Endothelial cell of umbilical vein (primary cell): ENCODE measurements around the gene TMEM135. TPM values are rescaled to one million over a fixed set of nuclear protein-coding genes. Genes with fewer than 3 reads are reported as not detected.
A peak's percentile ranks its signal among the peaks of the same experiment; 100 is the strongest.

ENCODE experiments used
- BruUV-seq: library from RNA; stranded (reverse); fragments of 400-500 nt; replicated peaks from 2 replicates; lab custom pipeline; 2021; lab: Mats Ljungman, UMichigan
- CTCF ChIA-PET: fragments of 300-600, 350-600 bp; sonication (Branson Sonifier 250); formaldehyde crosslinking; loops from one replicate; lab custom pipeline; 2021; ENCODE audit warnings: antibody characterized with exemption, inconsistent platforms; lab: Charles Lee
- POLR2A ChIA-PET: fragments of 300-600, 350-600 bp; sonication (Branson Sonifier 250); formaldehyde crosslinking; loops from one replicate; lab custom pipeline; 2021; ENCODE audit warnings: antibody characterized with exemption, inconsistent platforms; lab: Charles Lee
- DNase-seq: peaks from one replicate; pipeline ENCODE4 v3.0.0-alpha.2; 2011; ENCODE audit warnings: low read depth, low spot score
- FAIRE-seq: peaks from 2 replicates; lab custom pipeline; 2011; peaks lifted over from hg19 to GRCh38; lab: Jason Lieb, UNC
- H2AFZ ChIP-seq: 2 replicates; pipeline ENCODE4 v1.6.0; 2012; ENCODE audit warnings: low read depth, low read length, control low read depth, inconsistent platforms
- H3K27ac ChIP-seq: 2 replicates; pipeline ENCODE4 v1.5.1; 2011; ENCODE audit warnings: low read depth, mild to moderate bottlenecking, control low read depth, low read length, moderate library complexity; ENCODE audit not compliant: insufficient read depth
- H3K27me3 ChIP-seq, 2 experiments: 2 replicates each; pipeline versions ENCODE4 v1.6.0 to v1.6.1; 2011; ENCODE audit warnings: low read length in 2 of 2, mixed read lengths in 1 of 2; ENCODE audit not compliant: control insufficient read depth in 2 of 2, insufficient read depth in 2 of 2
- H3K36me3 ChIP-seq, 2 experiments: 2 replicates in 1 of 2; 3 replicates in 1 of 2; pipeline ENCODE4 v1.5.1; 2011; ENCODE audit warnings: low read length in 2 of 2, mild to moderate bottlenecking in 1 of 2, moderate library complexity in 1 of 2; ENCODE audit not compliant: control insufficient read depth in 2 of 2, insufficient read depth in 2 of 2; ENCODE audit errors: extremely low read depth in 1 of 2
- H3K4me1 ChIP-seq: 3 replicates; pipeline ENCODE4 v1.5.1; 2011; ENCODE audit warnings: mild to moderate bottlenecking, low read length; ENCODE audit not compliant: control insufficient read depth, insufficient read depth; ENCODE audit errors: extremely low read depth
- H3K4me2 ChIP-seq: 2 replicates; pipeline ENCODE4 v1.6.1; 2011; ENCODE audit warnings: low read length, control low read depth, mixed read lengths; ENCODE audit not compliant: insufficient read depth
- H3K4me3 ChIP-seq, 3 experiments: fragments of 200-600 bp in 1 of 3; sonication (generic), shearing (Covaris generic) in 1 of 3; replicated peaks in 1 of 3; 2 replicates each; pipeline ENCODE4 v1.5.1; 2011 to 2016; ENCODE audit warnings: control low read depth in 3 of 3, low read length in 3 of 3, mild to moderate bottlenecking in 2 of 3, inconsistent platforms in 1 of 3, low read depth in 1 of 3, moderate library complexity in 1 of 3; ENCODE audit not compliant: insufficient read depth in 1 of 3
- H3K79me2 ChIP-seq: 2 replicates; pipeline ENCODE4 v1.6.0; 2012; ENCODE audit warnings: low read length, inconsistent platforms; ENCODE audit not compliant: control insufficient read depth, insufficient read depth
- H3K9ac ChIP-seq: replicated peaks from 2 replicates; pipeline ENCODE3; 2011; ENCODE audit warnings: low read length, control low read depth; ENCODE audit not compliant: insufficient read depth; ENCODE audit errors: extremely low read depth
- H3K9me1 ChIP-seq: replicated peaks from 3 replicates; pipeline ENCODE4 v1.6.0; 2011; ENCODE audit warnings: mild to moderate bottlenecking, low read length; ENCODE audit not compliant: control insufficient read depth, insufficient read depth; ENCODE audit errors: extremely low read depth
- H3K9me3 ChIP-seq: replicated peaks from 2 replicates; pipeline ENCODE4 v1.5.1; 2012; ENCODE audit warnings: low read length, inconsistent platforms; ENCODE audit not compliant: control insufficient read depth, insufficient read depth
- H4K20me1 ChIP-seq: replicated peaks from 2 replicates; pipeline ENCODE3; 2011; ENCODE audit warnings: mild to moderate bottlenecking, low read length; ENCODE audit not compliant: control insufficient read depth, insufficient read depth; ENCODE audit errors: extremely low read depth
- CTCF ChIP-seq, 2 donors: IDR thresholded peaks; 1 replicate in 1 of 2; 2 replicates in 1 of 2; pipeline ENCODE4 v1.5.1; 2011; ENCODE audit warnings: low read length in 2 of 2, mild to moderate bottlenecking in 2 of 2, moderate library complexity in 2 of 2, control low read depth in 1 of 2, inconsistent platforms in 1 of 2, low read depth in 1 of 2; ENCODE audit not compliant: insufficient read depth in 1 of 2; ENCODE audit errors: extremely low read depth in 1 of 2
- EZH2 ChIP-seq: IDR thresholded peaks from 2 replicates; pipeline ENCODE4 v1.6.1; 2012; ENCODE audit warnings: borderline replicate concordance, low read depth, mild to moderate bottlenecking, moderate library complexity, low read length, inconsistent platforms; ENCODE audit not compliant: severe bottlenecking
- FOS ChIP-seq: IDR thresholded peaks from 2 replicates; pipeline ENCODE4 v1.6.1; 2011; ENCODE audit warnings: mild to moderate bottlenecking, low read length, moderate library complexity, borderline replicate concordance; ENCODE audit not compliant: insufficient read depth
- GATA2 ChIP-seq: IDR thresholded peaks from 2 replicates; pipeline ENCODE4 v1.7.0; 2011; ENCODE audit warnings: low read depth, mild to moderate bottlenecking, moderate library complexity, mixed read lengths, low read length; ENCODE audit not compliant: insufficient read length, insufficient read depth
- JUN ChIP-seq: IDR thresholded peaks from 2 replicates; pipeline ENCODE4 v1.6.1; 2011; ENCODE audit warnings: borderline replicate concordance, low read depth; ENCODE audit not compliant: insufficient read length, insufficient read depth
- MAX ChIP-seq: IDR thresholded peaks from 2 replicates; pipeline ENCODE4 v1.6.1; 2011; ENCODE audit not compliant: insufficient read depth, insufficient read length
- MYC ChIP-seq: IDR thresholded peaks from one replicate; pipeline ENCODE4 v1.6.1; 2011; ENCODE audit warnings: mild to moderate bottlenecking, low read depth, low read length
- POLR2A ChIP-seq: IDR thresholded peaks from 2 replicates; pipeline ENCODE4 v1.6.1; 2012; ENCODE audit warnings: low read depth, mild to moderate bottlenecking, control low read depth, low read length
- POLR2AphosphoS5 ChIP-seq: IDR thresholded peaks from 2 replicates; pipeline ENCODE4 v1.6.1; 2012; ENCODE audit warnings: low read depth, mild to moderate bottlenecking, control low read depth, low read length, moderate library complexity; ENCODE audit not compliant: insufficient read depth
- dilution Hi-C: fragments of 300-500 bp; cut with MboI; formaldehyde crosslinking; loops from one replicate; pipeline ENCODE4 v1.15.0; 2019; ENCODE audit warnings: low sequenced_read_pairs; ENCODE audit not compliant: extremely low pct_ligation_motif_present
- intact Hi-C: fragments of 100-400 bp; cut with micrococcal nuclease; formaldehyde crosslinking; loops from one replicate; pipeline ENCODE4 v1.10.0; 2022
- polyA plus RNA-seq, 4 experiments: library from polyadenylated mRNA; depleted of rRNA in 3 of 4; stranded (reverse) in 3 of 4; unstranded in 1 of 4; fragments of >200 nt; gene quantifications; 2 replicates each; pipeline versions ENCODE4 v1.2.1 to v1.2.3, GENCODE V29; 2011 to 2012; ENCODE audit warnings: missing spikeins in 1 of 4
- total RNA-seq: library from RNA; stranded (reverse); gene quantifications from 2 replicates; pipeline ENCODE4 v1.2.3, GENCODE V29; 2021

Gene TMEM135
- total and polyA plus RNA-seq, 2 donors (not counting 3 experiments of a cell fraction or from before 2014, with no cell fraction given): 12.3 to 33.2 TPM

GRCh38 chr11:87173185-87174039 is 135.7 kb downstream of the TMEM135 start:
- Histone ChIP-seq H3K9me3 (no peaks in the 10 kb centered on the region), H3K79me2 (peaks cover 2% of the 10 kb centered on the region), H3K4me1 (peaks cover 25% of the 10 kb centered on the region), H3K27me3 (no peaks in the 10 kb centered on the region), H3K36me3 (no peaks in the 10 kb centered on the region), H3K9ac (peak overlapping the region; percentile 59), H3K4me2 (peak overlapping the region; percentile 72), H4K20me1 (peaks cover 3% of the 10 kb centered on the region), H3K9me1 (no peaks in the 10 kb centered on the region), H3K4me3 (no peak overlapping the region), H2AFZ (no peak overlapping the region), H3K27ac (peak overlapping the region; percentile 70)
- peak; percentile 89 for FAIRE-seq
- dilution Hi-C loops (no loop called here), intact Hi-C loops (loop anchor here (1.0 to 5.0 kb wide), 6 partner anchors 25 to 236 kb away; partner anchors contain the start of gene FZD4)
- ChIA-PET CTCF (interaction anchor here (0.7 to 1.6 kb wide), 7 partner anchors 63 to 234 kb away, joined by 3 to 12 read pairs (median 3); no protein-coding TSS in a partner anchor), POLR2A (no interaction called here)
- BruUV-seq: TSS peak; percentile 14
- peak; percentile 94 for DNase-seq
- TF ChIP-seq POLR2A (no peak), GATA2 (peak; percentile 42), POLR2AphosphoS5 (peak; percentile 81), JUN (peak; percentile 96), FOS (peak; percentile 61), CTCF (IDR thresholded peaks at IDR 0.05; ENCODE audit: extremely low read depth in 1 of 2, insufficient read depth in 1 of 2, low read depth in 1 of 2, low read length in 2 of 2) (no peak), MAX (no peak), EZH2 (no peak), MYC (no peak)
